ENCODE data around the gene PIBF1. TPM values are rescaled to one million over a fixed set of nuclear protein-coding genes. Genes with fewer than 3 reads are reported as not detected.
"Not testable (repeated sequence)": the region's sequence is repeated elsewhere in the genome, so short reads cannot be mapped to it uniquely, and the experiment has no call there.

The PIBF1 gene
- total RNA-seq, 1 experiment from 2014 or later: 5.5 TPM

GRCh38 chr13:73039201-73040108 is 257.5 kb downstream of the PIBF1 start:
- in situ Hi-C loops (cut with HindIII; ENCODE audit: low pct_unique_long_range_greater_than_20kb, low sequenced_read_pairs): no loop called here
- DNase-seq (ENCODE audit: low read depth): no peak

GRCh38 chr13:73040484-73040883 is 258.6 kb downstream of the PIBF1 start:
- in situ Hi-C loops (cut with HindIII; ENCODE audit: low pct_unique_long_range_greater_than_20kb, low sequenced_read_pairs): no loop called here

GRCh38 chr13:73040968-73041596 is 259.1 kb downstream of the PIBF1 start:
- no peak for DNase-seq (ENCODE audit: low read depth)
- in situ Hi-C loops (cut with HindIII; ENCODE audit: low pct_unique_long_range_greater_than_20kb, low sequenced_read_pairs): no loop called here

More at GRCh38 chr13:73040484-73040883, 258.6 kb downstream of the PIBF1 start:
- DNase-seq (ENCODE audit: low read depth): no peak

GRCh38 chr13:73045031-73045430 is 263.1 kb downstream of the PIBF1 start:
- DNase-seq (ENCODE audit: low read depth): no peak

GRCh38 chr13:73048615-73049014 is 266.7 kb downstream of the PIBF1 start:
- DNase-seq (ENCODE audit: low read depth); in situ Hi-C loops (cut with HindIII; ENCODE audit: low pct_unique_long_range_greater_than_20kb, low sequenced_read_pairs): not testable (repeated sequence)

More at GRCh38 chr13:73045031-73045430, 263.1 kb downstream of the PIBF1 start:
- in situ Hi-C loops (cut with HindIII; ENCODE audit: low pct_unique_long_range_greater_than_20kb, low sequenced_read_pairs): no loop called here

- DNase-seq (ENCODE audit: low read depth): no peak
- in situ Hi-C loops (cut with HindIII; ENCODE audit: low pct_unique_long_range_greater_than_20kb, low sequenced_read_pairs): no loop called here
These were observed 272.8 kb downstream of the PIBF1 start for GRCh38 chr13:73054712-73055111.

- in situ Hi-C loops (cut with HindIII; ENCODE audit: low pct_unique_long_range_greater_than_20kb, low sequenced_read_pairs): no loop called here
- peak; percentile 91 for DNase-seq (ENCODE audit: low read depth)
These were observed 274.1 kb downstream of the PIBF1 start for GRCh38 chr13:73055813-73056564.

GRCh38 chr13:73056565-73056962 is 274.6 kb downstream of the PIBF1 start:
- DNase-seq (ENCODE audit: low read depth): no peak
- in situ Hi-C loops (cut with HindIII; ENCODE audit: low pct_unique_long_range_greater_than_20kb, low sequenced_read_pairs): no loop called here

GRCh38 chr13:73057284-73058063 is 275.5 kb downstream of the PIBF1 start:
- peak; percentile 28 for DNase-seq (ENCODE audit: low read depth)
- in situ Hi-C loops (cut with HindIII; ENCODE audit: low pct_unique_long_range_greater_than_20kb, low sequenced_read_pairs): no loop called here

- DNase-seq (ENCODE audit: low read depth): no peak
- in situ Hi-C loops (cut with HindIII; ENCODE audit: low pct_unique_long_range_greater_than_20kb, low sequenced_read_pairs): no loop called here
These were observed 276.1 kb downstream of the PIBF1 start for GRCh38 chr13:73058064-73058313.

GRCh38 chr13:73058432-73058735 is 276.5 kb downstream of the PIBF1 start:
- in situ Hi-C loops (cut with HindIII; ENCODE audit: low pct_unique_long_range_greater_than_20kb, low sequenced_read_pairs): no loop called here

GRCh38 chr13:73058736-73059459 is 277.0 kb downstream of the PIBF1 start, which contains the start of gene KLF5:
TSS of gene KLF5 (plus strand) at chr13:73059005. CDS start at chr13:73059328, 323 bp downstream.
- in situ Hi-C loops (cut with HindIII; ENCODE audit: low pct_unique_long_range_greater_than_20kb, low sequenced_read_pairs): no loop called here

More at GRCh38 chr13:73058432-73058735, 276.5 kb downstream of the PIBF1 start:
- DNase-seq (ENCODE audit: low read depth): no peak

GRCh38 chr13:73059460-73060250 is 277.7 kb downstream of the PIBF1 start:
- in situ Hi-C loops (cut with HindIII; ENCODE audit: low pct_unique_long_range_greater_than_20kb, low sequenced_read_pairs): no loop called here
- no peak for DNase-seq (ENCODE audit: low read depth)

More at GRCh38 chr13:73058736-73059459, 277.0 kb downstream of the PIBF1 start, which contains the start of gene KLF5:
- DNase-seq (ENCODE audit: low read depth): peak; percentile 98

GRCh38 chr13:73060251-73061160 is 278.6 kb downstream of the PIBF1 start:
- in situ Hi-C loops (cut with HindIII; ENCODE audit: low pct_unique_long_range_greater_than_20kb, low sequenced_read_pairs): no loop called here
- peak; percentile 61 for DNase-seq (ENCODE audit: low read depth)

- in situ Hi-C loops (cut with HindIII; ENCODE audit: low pct_unique_long_range_greater_than_20kb, low sequenced_read_pairs): no loop called here
- peak; percentile 41 for DNase-seq (ENCODE audit: low read depth)
These were observed 279.5 kb downstream of the PIBF1 start for GRCh38 chr13:73061473-73061872.

- peak; percentile 48 for DNase-seq (ENCODE audit: low read depth)
- in situ Hi-C loops (cut with HindIII; ENCODE audit: low pct_unique_long_range_greater_than_20kb, low sequenced_read_pairs): no loop called here
These were observed 279.9 kb downstream of the PIBF1 start for GRCh38 chr13:73061876-73062275.

Measured in Caki2 (cell line).